ENCODE data around the gene DNAH6.

Gene DNAH6

DNA sequence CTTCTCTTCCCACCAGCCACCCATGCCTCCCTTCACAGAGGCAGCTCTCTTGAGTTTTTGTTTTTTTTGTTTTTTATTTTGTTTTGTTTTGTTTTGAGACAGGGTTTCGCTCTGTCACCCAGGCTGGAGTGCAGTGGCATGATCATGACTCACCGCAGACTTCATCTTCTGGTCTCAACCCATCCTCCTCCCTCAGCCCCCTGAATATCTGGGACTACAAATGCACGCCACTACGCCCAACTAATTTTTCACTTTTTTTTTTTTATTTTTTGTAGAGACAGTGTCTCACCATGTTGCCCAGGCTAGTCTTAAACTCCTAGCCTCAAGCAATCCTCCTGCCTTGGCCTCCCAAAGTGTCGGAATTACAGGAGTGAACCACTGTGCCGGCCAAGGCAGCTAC is 203.1 kb downstream of the DNAH6 start:
- no peak for DNase-seq (ENCODE audit: low read depth)
- no peak overlapping the region for H3K4me3 ChIP-seq (ENCODE audit: low read depth, low read length)
- TF ChIP-seq POLR2A (IDR thresholded peaks at IDR 0.05; ENCODE audit: extremely low read depth, insufficient read length) (no peak), MYC (IDR thresholded peaks at IDR 0.05; ENCODE audit: low read depth, low read length) (no peak)

DNA sequence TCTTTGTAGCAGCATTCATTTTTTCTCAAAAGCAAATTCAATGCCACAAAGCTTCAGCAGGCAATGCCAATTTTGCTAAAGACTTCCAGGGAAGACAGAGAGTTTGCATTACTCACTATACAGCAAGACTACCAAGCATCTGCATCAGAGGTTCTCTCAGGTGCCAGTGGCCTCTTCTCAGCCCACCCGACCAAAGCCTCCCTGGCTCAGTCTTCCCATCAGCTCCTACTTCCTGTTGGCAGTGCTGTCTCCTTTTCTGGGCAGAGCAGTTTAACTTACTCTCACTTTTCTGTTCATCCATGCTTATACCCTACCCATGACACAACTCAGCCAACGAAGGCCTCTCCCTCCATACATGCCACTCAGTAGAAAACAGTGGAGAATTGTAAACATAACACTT is 207.5 kb downstream of the DNAH6 start:
- H3K4me3 ChIP-seq (ENCODE audit: low read depth, low read length), result no peak overlapping the region
- no peak for DNase-seq (ENCODE audit: low read depth)
- TF ChIP-seq, protein P1, sequence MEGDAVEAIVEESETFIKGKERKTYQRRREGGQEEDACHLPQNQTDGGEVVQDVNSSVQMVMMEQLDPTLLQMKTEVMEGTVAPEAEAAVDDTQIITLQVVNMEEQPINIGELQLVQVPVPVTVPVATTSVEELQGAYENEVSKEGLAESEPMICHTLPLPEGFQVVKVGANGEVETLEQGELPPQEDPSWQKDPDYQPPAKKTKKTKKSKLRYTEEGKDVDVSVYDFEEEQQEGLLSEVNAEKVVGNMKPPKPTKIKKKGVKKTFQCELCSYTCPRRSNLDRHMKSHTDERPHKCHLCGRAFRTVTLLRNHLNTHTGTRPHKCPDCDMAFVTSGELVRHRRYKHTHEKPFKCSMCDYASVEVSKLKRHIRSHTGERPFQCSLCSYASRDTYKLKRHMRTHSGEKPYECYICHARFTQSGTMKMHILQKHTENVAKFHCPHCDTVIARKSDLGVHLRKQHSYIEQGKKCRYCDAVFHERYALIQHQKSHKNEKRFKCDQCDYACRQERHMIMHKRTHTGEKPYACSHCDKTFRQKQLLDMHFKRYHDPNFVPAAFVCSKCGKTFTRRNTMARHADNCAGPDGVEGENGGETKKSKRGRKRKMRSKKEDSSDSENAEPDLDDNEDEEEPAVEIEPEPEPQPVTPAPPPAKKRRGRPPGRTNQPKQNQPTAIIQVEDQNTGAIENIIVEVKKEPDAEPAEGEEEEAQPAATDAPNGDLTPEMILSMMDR (IDR thresholded peaks at IDR 0.05; ENCODE audit: low read depth, low read length), result no peak
- TF ChIP-seq, protein P2, sequence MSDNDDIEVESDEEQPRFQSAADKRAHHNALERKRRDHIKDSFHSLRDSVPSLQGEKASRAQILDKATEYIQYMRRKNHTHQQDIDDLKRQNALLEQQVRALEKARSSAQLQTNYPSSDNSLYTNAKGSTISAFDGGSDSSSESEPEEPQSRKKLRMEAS (IDR thresholded peaks at IDR 0.05; ENCODE audit: low read depth, low read length), result no peak
- TF ChIP-seq MYC (IDR thresholded peaks at IDR 0.05; ENCODE audit: low read depth, low read length) (no peak), POLR2A (IDR thresholded peaks at IDR 0.05; ENCODE audit: extremely low read depth, insufficient read length) (no peak)

DNA sequence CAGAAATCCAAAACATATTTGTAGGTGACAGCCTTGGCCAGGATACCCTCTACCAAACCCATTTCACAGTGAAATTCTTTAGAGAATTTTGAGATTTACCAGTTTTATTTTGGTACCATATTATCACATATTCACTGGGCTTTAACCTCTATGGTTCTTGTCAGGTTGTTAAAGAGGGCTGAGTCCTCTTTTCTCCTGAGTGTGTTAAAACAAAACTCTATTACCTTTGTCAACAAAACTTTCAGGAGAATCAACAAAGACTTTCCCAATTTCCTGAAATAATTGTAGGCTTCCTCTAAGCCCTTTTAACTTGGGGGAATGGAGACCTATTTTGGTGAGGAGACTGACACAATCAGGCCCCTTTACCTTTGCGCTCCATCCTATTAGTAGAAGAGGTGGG is 209.4 kb downstream of the DNAH6 start:
- TF ChIP-seq MYC (IDR thresholded peaks at IDR 0.05; ENCODE audit: low read depth, low read length) (no peak), POLR2A (IDR thresholded peaks at IDR 0.05; ENCODE audit: extremely low read depth, insufficient read length) (no peak)
- TF ChIP-seq, protein P1 (IDR thresholded peaks at IDR 0.05; ENCODE audit: low read depth, low read length), result no peak
- TF ChIP-seq, protein P2 (IDR thresholded peaks at IDR 0.05; ENCODE audit: low read depth, low read length), result no peak
- no peak overlapping the region for H3K4me3 ChIP-seq (ENCODE audit: low read depth, low read length)
- no peak for DNase-seq (ENCODE audit: low read depth)

DNA sequence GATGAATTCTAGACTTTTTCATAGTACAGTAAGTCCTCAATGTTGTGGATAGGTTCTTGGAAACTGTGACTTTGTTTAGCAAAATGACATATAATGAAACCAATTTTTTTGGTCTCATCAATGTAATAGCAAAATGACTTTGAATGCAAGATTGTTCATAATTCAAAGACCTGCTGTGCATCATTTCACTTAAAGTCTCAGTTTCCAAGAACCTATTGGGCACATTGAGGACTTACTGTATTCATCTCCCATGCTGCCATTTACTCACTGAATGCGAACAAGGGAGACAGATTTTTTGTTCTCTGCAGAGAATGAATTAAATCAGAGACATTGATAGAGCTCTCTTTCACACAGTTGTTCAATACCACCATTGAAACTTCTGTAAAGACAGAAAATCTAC is 211.0 kb downstream of the DNAH6 start:
- TF ChIP-seq, protein P2 (IDR thresholded peaks at IDR 0.05; ENCODE audit: low read depth, low read length), result no peak
- no peak for DNase-seq (ENCODE audit: low read depth)
- H3K4me3 ChIP-seq (ENCODE audit: low read depth, low read length), result no peak overlapping the region

DNA sequence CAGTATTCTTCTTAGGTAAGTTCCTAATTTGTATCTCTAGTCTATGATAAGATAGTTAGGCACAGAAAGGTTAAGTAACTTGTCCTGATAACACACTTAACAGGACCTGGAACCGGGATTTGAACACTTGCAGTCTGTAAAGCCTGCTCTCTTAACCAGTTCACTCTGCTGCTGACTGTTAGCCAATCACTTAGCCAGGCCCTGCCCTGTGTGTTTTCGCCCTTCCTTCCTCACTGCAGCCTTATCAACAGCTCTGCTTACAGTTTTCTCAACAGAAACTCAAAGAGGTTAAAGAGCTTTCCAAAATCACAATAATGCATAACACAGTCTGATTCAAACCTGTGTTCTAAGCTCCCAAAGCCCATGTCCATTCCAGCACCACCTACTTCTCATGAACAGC is 212.9 kb downstream of the DNAH6 start:
- DNase-seq (ENCODE audit: low read depth), result no peak
- TF ChIP-seq, protein P2 (IDR thresholded peaks at IDR 0.05; ENCODE audit: low read depth, low read length), result no peak
- TF ChIP-seq, protein P1 (IDR thresholded peaks at IDR 0.05; ENCODE audit: low read depth, low read length), result no peak
- TF ChIP-seq POLR2A (IDR thresholded peaks at IDR 0.05; ENCODE audit: extremely low read depth, insufficient read length) (no peak), MYC (IDR thresholded peaks at IDR 0.05; ENCODE audit: low read depth, low read length) (no peak)
- no peak overlapping the region for H3K4me3 ChIP-seq (ENCODE audit: low read depth, low read length)

DNA sequence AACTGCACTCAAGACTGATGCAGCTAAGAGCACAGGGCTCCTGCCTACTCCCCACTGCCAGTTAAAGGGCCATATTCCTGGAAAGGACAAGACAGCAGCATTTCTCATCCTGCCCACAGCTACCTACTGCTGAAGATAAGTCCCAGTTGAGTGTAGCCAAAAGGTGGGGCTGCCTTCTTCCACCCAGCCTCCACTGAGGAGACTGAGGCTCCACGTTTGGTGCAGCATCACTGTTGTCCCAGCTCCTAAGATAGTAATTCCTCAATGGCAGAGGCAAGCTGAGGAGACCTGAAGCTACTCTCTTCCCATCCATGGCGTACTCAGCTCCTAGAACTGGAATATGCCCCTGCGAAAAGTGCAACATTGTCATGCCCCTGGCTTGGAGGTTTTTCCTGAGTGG is 214.9 kb downstream of the DNAH6 start:
- TF ChIP-seq, protein P1 (IDR thresholded peaks at IDR 0.05; ENCODE audit: low read depth, low read length), result no peak
- H3K4me3 ChIP-seq (ENCODE audit: low read depth, low read length), result no peak overlapping the region
- no peak for DNase-seq (ENCODE audit: low read depth)

DNA sequence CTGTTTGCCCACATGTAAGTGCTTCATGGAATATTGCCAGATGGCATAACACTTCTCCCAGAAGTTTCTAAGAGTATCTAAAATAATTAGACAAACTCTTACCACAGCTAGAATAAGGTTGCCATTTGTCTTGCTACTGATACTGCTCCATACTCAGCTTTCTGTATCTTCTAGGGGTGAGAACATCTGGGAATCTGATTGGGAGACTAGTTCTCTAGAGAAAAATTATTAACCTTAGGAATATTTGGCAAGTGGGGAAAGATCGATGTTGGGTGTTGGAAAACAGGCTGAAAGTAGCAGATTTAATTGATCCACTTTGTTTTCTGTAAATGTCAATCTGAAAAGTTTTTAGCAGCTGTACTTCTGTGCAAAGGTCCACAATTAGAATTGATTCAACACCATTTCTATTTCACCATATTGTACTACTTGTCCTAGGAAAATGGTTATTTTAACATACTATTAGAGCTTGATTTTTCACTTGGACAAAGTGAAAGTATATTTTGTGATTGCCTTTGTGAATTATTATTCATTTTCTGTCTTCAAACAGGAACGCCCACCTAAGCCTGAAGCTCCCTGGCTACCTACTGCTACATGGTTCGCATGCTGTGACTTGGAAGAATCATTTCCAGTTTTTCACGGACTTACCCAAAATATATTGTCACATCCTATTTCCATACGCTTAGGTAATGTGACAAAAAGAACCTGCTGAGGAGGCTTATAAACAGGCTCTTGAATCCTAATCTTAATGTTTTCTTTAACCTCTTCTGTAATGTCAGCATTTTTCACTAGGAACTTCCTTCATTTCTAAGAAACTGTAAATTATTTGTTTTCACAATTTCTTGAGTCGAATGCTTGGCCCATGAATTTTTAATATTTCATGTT is 216.8 kb downstream of the DNAH6 start:
- TF ChIP-seq, protein P2 (IDR thresholded peaks at IDR 0.05; ENCODE audit: low read depth, low read length), result no peak
- no peak for TF ChIP-seq POLR2A (IDR thresholded peaks at IDR 0.05; ENCODE audit: extremely low read depth, insufficient read length)
- TF ChIP-seq, protein P1 (IDR thresholded peaks at IDR 0.05; ENCODE audit: low read depth, low read length), result no peak
- TF ChIP-seq MYC (IDR thresholded peaks at IDR 0.05; ENCODE audit: low read depth, low read length), result no peak
- DNase-seq (ENCODE audit: low read depth), result no peak
- no peak overlapping the region for H3K4me3 ChIP-seq (ENCODE audit: low read depth, low read length)

Measured in NB4 (cell line).